DOHH2 (cell line): ENCODE results near the gene MGMT.

Source experiments
- H3F3A ChIP-seq: fragments of 200-600 bp; sonication (generic), shearing (Covaris generic); 2 replicates; pipeline ENCODE4 v1.6.0; 2016; ENCODE audit warnings: antibody characterized with exemption, mild to moderate bottlenecking; ENCODE audit not compliant: control insufficient read depth, insufficient read depth
- H3K27ac ChIP-seq: fragments of 200-600 bp; sonication (generic); 2 replicates; pipeline ENCODE4 v1.5.1; 2014; ENCODE audit warnings: low read depth, mild to moderate bottlenecking, low read length, moderate library complexity
- H3K27me3 ChIP-seq: fragments of 200-600 bp; sonication (generic); 2 replicates; pipeline ENCODE4 v1.6.1; 2014; ENCODE audit warnings: mild to moderate bottlenecking, low read length, mixed read lengths; ENCODE audit not compliant: control insufficient read depth
- H3K36me3 ChIP-seq: fragments of 200-600 bp; sonication (generic); 2 replicates; pipeline ENCODE4 v1.6.1; 2014; ENCODE audit warnings: mild to moderate bottlenecking, low read length, moderate library complexity, mixed read lengths; ENCODE audit not compliant: control insufficient read depth
- H3K4me1 ChIP-seq: fragments of 200-600 bp; sonication (generic); 2 replicates; pipeline ENCODE4 v1.6.1; 2014; ENCODE audit warnings: mild to moderate bottlenecking, low read length, mixed read lengths; ENCODE audit not compliant: control insufficient read depth
- H3K4me2 ChIP-seq: fragments of 200-600 bp; sonication (generic); 2 replicates; pipeline ENCODE4 v1.6.0; 2014; ENCODE audit warnings: mild to moderate bottlenecking, low read length, moderate library complexity
- H3K4me3 ChIP-seq: fragments of 200-600 bp; sonication (generic); 2 replicates; pipeline ENCODE4 v1.5.1; 2014; ENCODE audit warnings: mild to moderate bottlenecking, low read length, mixed read lengths
- H3K79me2 ChIP-seq: fragments of 200-600 bp; sonication (generic); 2 replicates; pipeline ENCODE4 v1.6.1; 2014; ENCODE audit warnings: mild to moderate bottlenecking, low read length, mixed read lengths; ENCODE audit not compliant: control insufficient read depth
- H3K9me2 ChIP-seq: fragments of 200-600 bp; sonication (generic); replicated peaks from 2 replicates; pipeline ENCODE4 v1.6.1; 2014; ENCODE audit warnings: mild to moderate bottlenecking, low read length, mixed read lengths; ENCODE audit not compliant: control insufficient read depth
- H3K9me3 ChIP-seq: fragments of 200-600 bp; sonication (generic); 2 replicates; pipeline ENCODE4 v1.6.1; 2014; ENCODE audit warnings: antibody characterized with exemption, low read length, mixed read lengths; ENCODE audit not compliant: control insufficient read depth, insufficient read depth
- H4K20me1 ChIP-seq: fragments of 200-600 bp; sonication (generic); 2 replicates; pipeline ENCODE4 v1.6.0; 2014; ENCODE audit warnings: low read depth, mild to moderate bottlenecking, antibody characterized with exemption, low read length, moderate library complexity; ENCODE audit not compliant: control insufficient read depth, insufficient read depth
- EZH2phosphoT487 ChIP-seq: fragments of 200-600 bp; sonication (generic); IDR thresholded peaks from 2 replicates; pipeline ENCODE4 v1.6.1; 2017; ENCODE audit warnings: borderline replicate concordance, mild to moderate bottlenecking, antibody characterized with exemption, low read length, moderate library complexity, mixed read lengths
- TF ChIP-seq, protein P1 (sequence below): fragments of 200-600 bp; sonication (generic); IDR thresholded peaks from one replicate; pipeline ENCODE4 v1.5.1; 2014; ENCODE audit warnings: antibody characterized with exemption, mild to moderate bottlenecking, low read depth, low read length; ENCODE audit not compliant: poor library complexity, severe bottlenecking

The MGMT gene

GRCh38 chr10:129653861-129654260 lies 186.8 kb downstream of the MGMT start:
- no peaks in the 10 kb centered on the region for H3K9me3 ChIP-seq
- no peaks in the 10 kb centered on the region for H3K4me1 ChIP-seq
- no peak overlapping the region for H3K4me2 ChIP-seq
- no peak for TF ChIP-seq EZH2phosphoT487
- TF ChIP-seq, protein P1, sequence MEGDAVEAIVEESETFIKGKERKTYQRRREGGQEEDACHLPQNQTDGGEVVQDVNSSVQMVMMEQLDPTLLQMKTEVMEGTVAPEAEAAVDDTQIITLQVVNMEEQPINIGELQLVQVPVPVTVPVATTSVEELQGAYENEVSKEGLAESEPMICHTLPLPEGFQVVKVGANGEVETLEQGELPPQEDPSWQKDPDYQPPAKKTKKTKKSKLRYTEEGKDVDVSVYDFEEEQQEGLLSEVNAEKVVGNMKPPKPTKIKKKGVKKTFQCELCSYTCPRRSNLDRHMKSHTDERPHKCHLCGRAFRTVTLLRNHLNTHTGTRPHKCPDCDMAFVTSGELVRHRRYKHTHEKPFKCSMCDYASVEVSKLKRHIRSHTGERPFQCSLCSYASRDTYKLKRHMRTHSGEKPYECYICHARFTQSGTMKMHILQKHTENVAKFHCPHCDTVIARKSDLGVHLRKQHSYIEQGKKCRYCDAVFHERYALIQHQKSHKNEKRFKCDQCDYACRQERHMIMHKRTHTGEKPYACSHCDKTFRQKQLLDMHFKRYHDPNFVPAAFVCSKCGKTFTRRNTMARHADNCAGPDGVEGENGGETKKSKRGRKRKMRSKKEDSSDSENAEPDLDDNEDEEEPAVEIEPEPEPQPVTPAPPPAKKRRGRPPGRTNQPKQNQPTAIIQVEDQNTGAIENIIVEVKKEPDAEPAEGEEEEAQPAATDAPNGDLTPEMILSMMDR: no peak
- no peaks in the 10 kb centered on the region for H3K36me3 ChIP-seq
- H3K4me3 ChIP-seq: no peak overlapping the region
- no peaks in the 10 kb centered on the region for H4K20me1 ChIP-seq
- no peak overlapping the region for H3K27ac ChIP-seq
- H3K9me2 ChIP-seq: no peaks in the 10 kb centered on the region
- no peaks in the 10 kb centered on the region for H3K27me3 ChIP-seq
- no peaks in the 10 kb centered on the region for H3K79me2 ChIP-seq
- no peaks in the 10 kb centered on the region for H3F3A ChIP-seq

- H3K79me2 ChIP-seq: no peaks in the 10 kb centered on the region
- H3K9me2 ChIP-seq: no peaks in the 10 kb centered on the region
- no peaks in the 10 kb centered on the region for H3K27me3 ChIP-seq
- H3K27ac ChIP-seq: no peak overlapping the region
- TF ChIP-seq, protein P1: no peak
- no peak for TF ChIP-seq EZH2phosphoT487
- H3K4me2 ChIP-seq: no peak overlapping the region
- H3K36me3 ChIP-seq: no peaks in the 10 kb centered on the region
- H3K4me3 ChIP-seq: no peak overlapping the region
- no peaks in the 10 kb centered on the region for H4K20me1 ChIP-seq
- no peaks in the 10 kb centered on the region for H3F3A ChIP-seq
- no peaks in the 10 kb centered on the region for H3K9me3 ChIP-seq
- no peaks in the 10 kb centered on the region for H3K4me1 ChIP-seq
Measured at GRCh38 chr10:129654461-129654860, 187.4 kb downstream of the MGMT start.

- TF ChIP-seq EZH2phosphoT487: no peak
- TF ChIP-seq, protein P1: no peak
- H3K4me1 ChIP-seq: no peaks in the 10 kb centered on the region
- no peaks in the 10 kb centered on the region for H3K79me2 ChIP-seq
- H3K9me2 ChIP-seq: no peaks in the 10 kb centered on the region
- no peaks in the 10 kb centered on the region for H3F3A ChIP-seq
- no peak overlapping the region for H3K4me2 ChIP-seq
- H3K27me3 ChIP-seq: no peaks in the 10 kb centered on the region
- no peak overlapping the region for H3K27ac ChIP-seq
- no peak overlapping the region for H3K4me3 ChIP-seq
- no peaks in the 10 kb centered on the region for H3K36me3 ChIP-seq
- no peaks in the 10 kb centered on the region for H3K9me3 ChIP-seq
- no peaks in the 10 kb centered on the region for H4K20me1 ChIP-seq
Measured at GRCh38 chr10:129655007-129655678, 188.1 kb downstream of the MGMT start.

GRCh38 chr10:129655679-129656031 lies 188.6 kb downstream of the MGMT start:
- no peak for TF ChIP-seq EZH2phosphoT487
- TF ChIP-seq, protein P1: no peak
- Histone ChIP-seq H3F3A (no peaks in the 10 kb centered on the region), H3K4me3 (no peak overlapping the region), H4K20me1 (no peaks in the 10 kb centered on the region), H3K4me1 (no peaks in the 10 kb centered on the region), H3K36me3 (no peaks in the 10 kb centered on the region), H3K27ac (no peak overlapping the region), H3K9me2 (no peaks in the 10 kb centered on the region), H3K9me3 (no peaks in the 10 kb centered on the region), H3K4me2 (no peak overlapping the region), H3K79me2 (no peaks in the 10 kb centered on the region), H3K27me3 (no peaks in the 10 kb centered on the region)
